ENCODE measurements around the gene HSBP1L1. TPM values are rescaled to one million over a fixed set of nuclear protein-coding genes. Genes with fewer than 3 reads are reported as not detected.
A peak's percentile ranks its signal among the peaks of the same experiment; 100 is the strongest.

HSBP1L1 gene
- 1 to 10 TPM; 1.2 to 6.2 TPM for total RNA-seq

- peak; percentile 48 to 82 for ATAC-seq
- Mint-ChIP-seq H3K4me1 (ENCODE audit: low read depth in 2 of 2) (peaks cover 24 to 26% of the 10 kb centered on the region in 2 donors), H3K36me3 (no peaks in the 10 kb centered on the region), H3K27me3 (peaks cover 0 to 10% of the 10 kb centered on the region in 2 donors), H3K27ac (peak within 1 kb of the TSS; percentile 34 to 50), H3K4me3 (peak within 1 kb of the TSS; percentile 79), H3K9me3 (no peaks in the 10 kb centered on the region)
- peak; percentile 65 for DNase-seq (ENCODE audit: low spot score)
These were observed at the start of gene HSBP1L1 for GRCh38 chr18:79964330-79965118. TSS of gene HSBP1L1 (plus strand) at chr18:79964643. CDS start at chr18:79964736, 93 bp downstream.

GRCh38 chr18:79915161-79916127 is 49.0 kb upstream of the HSBP1L1 start:
- Mint-ChIP-seq H3K4me3 (no peak overlapping the region), H3K4me1 (ENCODE audit: low read depth in 2 of 2) (peaks cover 0 to 22% of the 10 kb centered on the region in 2 donors), H3K36me3 (peaks cover 4% of the 10 kb centered on the region), H3K27ac (no peak overlapping the region), H3K9me3 (no peaks in the 10 kb centered on the region), H3K27me3 (no peaks in the 10 kb centered on the region)
- no peak for ATAC-seq
- no peak for DNase-seq (ENCODE audit: low spot score)

- no peaks in the 10 kb centered on the region for H3K9me3 Mint-ChIP-seq
- H3K27ac Mint-ChIP-seq, result no peak overlapping the region
- peaks cover 4% of the 10 kb centered on the region for H3K36me3 Mint-ChIP-seq
- H3K27me3 Mint-ChIP-seq, result no peaks in the 10 kb centered on the region
- no peak for ATAC-seq
- H3K4me3 Mint-ChIP-seq, result no peak overlapping the region
- no peak for DNase-seq (ENCODE audit: low spot score)
- H3K4me1 Mint-ChIP-seq (ENCODE audit: low read depth in 2 of 2), result peaks cover 0 to 20% of the 10 kb centered on the region in 2 donors
These were observed 48.3 kb upstream of the HSBP1L1 start for GRCh38 chr18:79916128-79916494.

GRCh38 chr18:79916546-79917168 is 47.8 kb upstream of the HSBP1L1 start:
- Mint-ChIP-seq H3K27ac (no peak overlapping the region), H3K4me3 (no peak overlapping the region), H3K27me3 (no peaks in the 10 kb centered on the region), H3K9me3 (no peaks in the 10 kb centered on the region), H3K36me3 (peaks cover 4% of the 10 kb centered on the region), H3K4me1 (ENCODE audit: low read depth in 2 of 2) (peaks cover 0 to 20% of the 10 kb centered on the region in 2 donors)
- DNase-seq (ENCODE audit: low spot score) (no peak), ATAC-seq (no peak)

GRCh38 chr18:79917169-79917852 is 47.1 kb upstream of the HSBP1L1 start:
- DNase-seq (ENCODE audit: low spot score) (no peak), ATAC-seq (no peak)
- no peaks in the 10 kb centered on the region for H3K9me3 Mint-ChIP-seq
- H3K27me3 Mint-ChIP-seq, result no peaks in the 10 kb centered on the region
- no peak overlapping the region for H3K27ac Mint-ChIP-seq
- no peak overlapping the region for H3K4me3 Mint-ChIP-seq
- peaks cover 0 to 18% of the 10 kb centered on the region in 2 donors for H3K4me1 Mint-ChIP-seq (ENCODE audit: low read depth in 2 of 2)
- H3K36me3 Mint-ChIP-seq, result peaks cover under 1% of the 10 kb centered on the region

- DNase-seq (ENCODE audit: low spot score) (no peak), ATAC-seq (peak in 1 of 2 donors; percentile 48)
- no peak overlapping the region for H3K27ac Mint-ChIP-seq
- H3K36me3 Mint-ChIP-seq, result no peaks in the 10 kb centered on the region
- no peaks in the 10 kb centered on the region for H3K27me3 Mint-ChIP-seq
- peaks cover 0 to 17% of the 10 kb centered on the region in 2 donors for H3K4me1 Mint-ChIP-seq (ENCODE audit: low read depth in 2 of 2)
- no peaks in the 10 kb centered on the region for H3K9me3 Mint-ChIP-seq
- H3K4me3 Mint-ChIP-seq, result no peak overlapping the region
These were observed 46.4 kb upstream of the HSBP1L1 start for GRCh38 chr18:79917853-79918614.

- H3K27ac Mint-ChIP-seq, result no peak overlapping the region
- ATAC-seq, result no peak
- H3K27me3 Mint-ChIP-seq, result no peaks in the 10 kb centered on the region
- no peak for DNase-seq (ENCODE audit: low spot score)
- H3K4me1 Mint-ChIP-seq (ENCODE audit: low read depth in 2 of 2), result peaks cover 0 to 13% of the 10 kb centered on the region in 2 donors
- no peaks in the 10 kb centered on the region for H3K9me3 Mint-ChIP-seq
- no peaks in the 10 kb centered on the region for H3K36me3 Mint-ChIP-seq
- no peak overlapping the region for H3K4me3 Mint-ChIP-seq
These were observed 45.8 kb upstream of the HSBP1L1 start for GRCh38 chr18:79918615-79919011.

- Mint-ChIP-seq H3K4me3 (no peak overlapping the region), H3K27ac (no peak overlapping the region), H3K36me3 (no peaks in the 10 kb centered on the region), H3K4me1 (ENCODE audit: low read depth in 2 of 2) (peaks cover 0 to 12% of the 10 kb centered on the region in 2 donors), H3K27me3 (no peaks in the 10 kb centered on the region), H3K9me3 (no peaks in the 10 kb centered on the region)
- ATAC-seq (no peak), DNase-seq (ENCODE audit: low spot score) (no peak)
These were observed 45.4 kb upstream of the HSBP1L1 start for GRCh38 chr18:79919089-79919488.

GRCh38 chr18:79921984-79922965 is 42.2 kb upstream of the HSBP1L1 start:
- H3K9me3 Mint-ChIP-seq, result no peaks in the 10 kb centered on the region
- H3K27me3 Mint-ChIP-seq, result no peaks in the 10 kb centered on the region
- no peak overlapping the region for H3K4me3 Mint-ChIP-seq
- H3K4me1 Mint-ChIP-seq (ENCODE audit: low read depth in 2 of 2), result peaks cover 0 to 5% of the 10 kb centered on the region in 2 donors
- ATAC-seq (no peak), DNase-seq (ENCODE audit: low spot score) (no peak)
- no peaks in the 10 kb centered on the region for H3K36me3 Mint-ChIP-seq
- H3K27ac Mint-ChIP-seq, result no peak overlapping the region

- peaks cover 0 to 4% of the 10 kb centered on the region in 2 donors for H3K4me1 Mint-ChIP-seq (ENCODE audit: low read depth in 2 of 2)
- ATAC-seq, result no peak
- DNase-seq (ENCODE audit: low spot score), result no peak
- no peaks in the 10 kb centered on the region for H3K27me3 Mint-ChIP-seq
- H3K9me3 Mint-ChIP-seq, result no peaks in the 10 kb centered on the region
- H3K36me3 Mint-ChIP-seq, result no peaks in the 10 kb centered on the region
- no peak overlapping the region for H3K27ac Mint-ChIP-seq
- no peak overlapping the region for H3K4me3 Mint-ChIP-seq
These were observed 41.5 kb upstream of the HSBP1L1 start for GRCh38 chr18:79922971-79923411.

- DNase-seq (ENCODE audit: low spot score) (no peak), ATAC-seq (no peak)
- Mint-ChIP-seq H3K27ac (no peak overlapping the region), H3K27me3 (no peaks in the 10 kb centered on the region), H3K36me3 (peaks cover 4% of the 10 kb centered on the region), H3K9me3 (peaks cover 3% of the 10 kb centered on the region), H3K4me3 (no peak overlapping the region), H3K4me1 (ENCODE audit: low read depth in 2 of 2) (peaks cover 4 to 5% of the 10 kb centered on the region in 2 donors)
These were observed 40.4 kb upstream of the HSBP1L1 start for GRCh38 chr18:79923896-79924585.
